NCI-H524 treated with DMSO at 0.1 percent for 48 hours (cell line): ENCODE data around the gene KCNA2.

Experiments
- DNase-seq: peaks from one replicate; lab custom pipeline; 2025; lab: John Stamatoyannopoulos, UW

KCNA2 gene

DNA sequence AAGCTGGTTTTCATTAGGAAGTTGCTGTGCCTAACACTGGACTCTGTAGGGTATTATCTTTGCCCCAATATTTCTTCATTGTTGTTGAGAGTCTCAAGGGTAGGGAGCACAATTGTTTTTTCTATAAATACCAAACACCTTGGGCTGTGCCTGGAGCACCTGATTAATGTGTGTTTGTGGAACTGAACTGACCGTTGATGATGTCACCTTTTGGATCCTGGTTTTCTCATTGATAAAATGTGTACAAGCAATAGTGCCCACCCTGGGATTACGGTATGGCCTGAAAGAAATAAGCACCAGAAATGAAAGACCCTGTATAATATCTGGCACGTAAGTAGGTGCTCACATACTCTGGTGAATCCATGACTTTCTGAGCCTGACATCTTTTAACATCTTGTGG is 39.3 kb downstream of the KCNA2 start:
- DNase-seq: no peak

DNA sequence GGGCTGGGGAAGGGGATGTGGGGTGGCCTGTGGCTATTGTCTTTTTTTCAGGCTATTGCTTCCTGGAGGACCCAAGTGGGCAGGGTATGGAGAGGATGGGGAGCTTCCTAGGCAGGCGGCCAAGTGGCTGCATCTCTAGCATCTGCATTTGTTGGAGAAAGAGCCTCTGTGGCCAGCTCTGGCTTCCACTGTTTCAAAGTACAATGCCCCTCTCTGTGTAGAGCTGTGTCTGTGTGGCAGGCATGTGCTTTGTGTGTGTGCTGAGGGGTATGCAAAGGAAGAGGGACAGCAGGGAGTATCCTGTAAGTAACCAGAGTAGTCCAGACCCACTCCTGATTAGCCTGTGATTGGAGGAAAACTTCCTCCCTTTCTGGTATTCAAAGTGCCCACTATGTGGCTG is 40.6 kb downstream of the KCNA2 start:
- no peak for DNase-seq

DNA sequence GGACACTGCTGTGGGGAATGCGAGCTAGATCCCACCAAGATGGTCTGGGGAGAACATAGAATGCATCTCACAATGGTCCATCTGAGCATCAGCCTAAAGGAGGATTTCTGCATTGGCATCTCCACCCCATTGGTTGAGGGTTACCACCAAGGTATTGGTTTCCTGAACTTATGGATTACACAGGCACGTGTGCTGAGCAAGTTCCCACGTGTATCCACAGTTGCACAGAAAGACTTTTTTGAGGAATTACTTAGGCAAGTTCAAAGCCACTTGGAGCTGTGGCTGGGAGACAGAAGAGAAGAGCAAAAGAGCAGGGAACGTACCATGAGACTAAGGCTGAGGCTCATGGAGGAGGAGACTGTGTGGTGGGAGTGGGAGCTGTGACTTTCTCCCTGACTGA is 43.1 kb downstream of the KCNA2 start:
- DNase-seq: no peak

DNA sequence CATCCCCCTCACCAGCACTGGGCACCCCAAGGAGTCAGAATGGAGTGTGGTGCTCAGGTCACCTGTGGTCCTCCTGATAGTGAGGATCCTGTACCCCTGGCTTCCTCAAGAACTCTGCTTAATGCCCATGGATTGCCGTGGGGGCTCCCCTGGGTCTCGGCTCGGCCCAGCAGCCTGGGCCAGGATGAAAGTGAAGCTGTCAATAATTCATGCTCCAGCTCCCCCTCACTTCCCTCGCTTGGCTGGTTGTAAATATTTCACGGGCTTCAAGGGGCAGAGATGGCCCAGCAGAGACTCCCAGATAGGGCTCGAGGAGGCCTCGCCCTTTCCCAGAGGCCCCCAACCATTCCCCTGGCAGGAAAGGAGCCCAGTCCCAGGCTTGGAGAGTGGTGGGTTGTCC is 44.6 kb downstream of the KCNA2 start:
- DNase-seq: no peak

DNA sequence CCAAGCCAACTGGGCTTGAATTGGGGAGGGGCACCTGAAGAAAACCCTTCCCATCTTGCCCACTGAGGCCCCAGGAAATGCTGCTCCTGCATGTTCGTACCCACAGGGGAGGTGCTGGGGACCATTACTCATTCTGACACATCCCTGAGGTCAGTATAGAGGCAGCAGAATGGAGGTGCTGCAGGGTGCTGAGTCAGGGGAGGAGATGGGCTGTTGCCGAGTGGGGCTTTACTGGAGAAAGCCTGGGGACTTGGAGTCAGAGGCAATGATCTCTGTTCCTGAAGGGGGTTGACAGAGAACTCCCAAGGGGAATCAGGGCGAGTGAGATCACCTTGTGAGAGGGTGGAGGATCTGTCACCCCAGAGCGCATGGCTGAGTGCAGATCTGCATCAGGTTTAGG is 47.0 kb downstream of the KCNA2 start:
- DNase-seq: no peak

DNA sequence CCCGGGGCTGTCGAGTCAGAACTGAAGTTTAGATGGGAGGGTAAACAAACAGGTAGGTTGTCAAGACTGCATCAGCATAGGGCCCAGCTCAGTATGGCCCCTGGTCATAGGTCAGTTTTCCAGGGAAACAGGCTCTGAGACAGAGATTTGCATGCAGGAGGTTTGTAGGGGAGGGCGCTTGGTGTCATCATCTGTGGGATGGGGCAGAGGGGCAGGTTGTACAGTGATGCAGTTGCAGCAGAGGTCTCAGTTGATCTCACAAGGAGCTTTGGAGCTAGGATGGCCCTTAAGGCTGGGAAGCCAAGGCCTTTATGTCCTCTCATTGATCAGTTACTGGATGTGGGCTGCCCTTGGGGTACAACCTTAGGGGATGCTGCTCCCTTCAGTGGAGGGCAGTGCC is 48.7 kb downstream of the KCNA2 start:
- DNase-seq: no peak

DNA sequence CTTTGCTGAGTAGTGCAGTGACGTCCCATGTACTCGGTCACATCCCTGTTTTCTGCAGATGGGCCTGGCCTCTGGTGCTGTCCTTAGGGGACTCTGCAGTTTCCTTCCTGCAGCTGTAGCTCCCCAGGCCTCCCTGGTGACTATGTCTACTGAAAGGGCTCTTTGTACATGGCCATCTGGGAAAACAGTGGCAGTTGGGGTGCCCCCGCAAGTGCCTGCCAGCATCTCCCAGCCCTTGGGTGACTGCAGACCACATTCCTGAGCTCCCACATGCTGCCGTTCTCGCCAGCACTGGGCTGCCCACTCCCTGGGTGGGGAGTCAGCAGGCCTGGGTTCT is 49.7 kb downstream of the KCNA2 start:
- DNase-seq: no peak

DNA sequence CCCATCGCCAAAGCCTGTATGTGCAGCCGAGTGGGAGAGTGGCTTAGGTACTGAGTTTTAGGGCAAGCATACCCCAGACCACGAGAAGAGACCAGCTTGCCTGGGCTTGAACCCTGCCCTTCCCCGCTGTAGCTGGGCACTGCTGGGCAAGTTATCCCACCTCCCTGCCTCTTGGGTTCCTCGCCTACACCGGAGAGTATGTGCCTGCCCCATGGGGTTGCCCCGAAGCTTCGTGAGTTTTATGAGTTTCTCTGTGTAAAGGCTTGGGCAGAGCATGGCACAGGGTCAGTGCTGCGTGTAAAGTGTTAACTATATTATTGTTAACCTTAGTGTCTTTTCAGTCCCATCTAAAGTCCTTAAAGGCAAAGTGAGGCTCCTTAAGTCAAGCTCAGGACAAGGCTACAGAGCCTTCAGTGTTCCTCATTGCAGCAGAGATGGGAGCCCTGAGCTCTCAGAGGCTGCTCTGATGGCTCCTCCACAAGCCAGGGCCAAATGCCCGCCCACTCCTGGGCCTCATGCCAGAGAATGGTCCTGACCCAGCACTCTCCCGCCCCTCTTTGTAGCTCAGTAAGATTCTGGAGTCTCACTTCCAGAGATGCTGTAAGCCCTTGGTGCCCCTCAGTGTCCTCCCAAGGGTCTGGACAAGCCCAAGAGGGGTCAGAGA is 50.2 kb downstream of the KCNA2 start:
- no peak for DNase-seq

DNA sequence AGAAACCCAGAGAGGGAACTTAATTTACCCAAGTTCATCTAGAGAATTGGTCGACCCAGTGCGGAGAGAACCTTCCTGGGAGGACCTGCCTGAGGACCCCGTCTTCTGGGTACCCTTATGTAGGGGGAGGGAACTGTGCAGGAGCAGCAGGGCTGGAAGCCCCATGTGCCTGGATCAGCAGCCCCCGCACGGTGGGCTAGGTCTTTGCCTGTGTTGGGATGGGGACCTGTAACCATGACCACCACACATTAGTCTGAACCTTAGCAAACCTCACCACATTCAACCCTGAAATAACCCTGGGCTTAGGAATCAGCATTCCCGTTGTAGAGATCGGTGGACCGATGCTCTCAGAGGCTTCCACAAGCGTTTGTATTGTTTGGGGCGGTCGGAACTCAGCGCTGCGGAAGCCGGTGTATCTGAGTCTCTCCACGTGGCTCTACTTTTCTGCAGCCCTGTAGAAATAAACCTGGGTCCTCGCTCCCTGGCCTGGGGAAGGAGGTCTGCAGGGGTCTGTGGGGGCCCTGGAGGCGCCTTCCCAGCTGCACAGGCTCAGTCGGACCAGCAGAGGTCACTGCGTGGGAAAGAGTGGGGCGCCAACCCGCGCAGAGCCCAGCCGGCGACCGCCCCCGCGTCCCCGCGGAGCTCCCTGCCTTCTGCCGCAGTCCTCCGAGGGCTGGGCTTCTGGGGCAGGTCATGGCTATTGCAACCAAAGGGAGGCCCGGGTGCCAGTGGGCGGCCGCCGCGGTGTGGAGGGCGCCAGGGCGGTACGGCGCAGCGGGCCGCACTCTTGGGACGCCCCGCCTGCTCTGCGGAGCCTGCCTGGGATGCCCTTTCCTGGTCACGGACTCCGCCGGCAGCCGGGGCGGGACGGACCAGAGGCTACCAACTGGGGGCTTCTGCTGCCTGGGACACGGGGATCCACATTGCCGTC is 51.0 kb downstream of the KCNA2 start:
- DNase-seq: peak; percentile 13

DNA sequence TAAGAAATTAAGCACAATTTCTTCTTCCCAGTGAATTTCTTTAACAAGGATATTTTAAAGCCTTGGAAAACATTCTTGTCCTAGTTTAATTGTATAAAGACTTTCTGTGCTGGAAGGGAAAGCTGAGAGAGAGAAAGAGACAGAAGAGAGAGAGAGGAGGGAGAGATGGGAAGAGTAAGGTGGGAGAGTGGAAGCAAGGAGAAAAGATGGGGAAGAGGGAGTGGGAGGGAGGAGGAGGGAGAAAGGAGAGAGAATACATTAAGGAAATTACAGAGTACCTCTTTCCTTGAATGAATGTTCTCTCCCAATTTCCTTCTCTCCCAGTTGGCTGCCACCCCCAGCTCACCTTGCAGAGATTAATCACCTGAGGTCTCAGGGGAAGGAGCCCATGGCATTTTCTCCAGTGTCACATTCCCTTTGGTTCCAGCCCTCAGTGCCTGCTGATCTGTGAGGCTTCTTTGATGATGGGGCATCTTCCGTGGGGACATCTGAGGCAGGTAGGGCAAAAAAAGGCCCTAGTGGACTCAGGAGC is 54.8 kb downstream of the KCNA2 start:
- no peak for DNase-seq

DNA sequence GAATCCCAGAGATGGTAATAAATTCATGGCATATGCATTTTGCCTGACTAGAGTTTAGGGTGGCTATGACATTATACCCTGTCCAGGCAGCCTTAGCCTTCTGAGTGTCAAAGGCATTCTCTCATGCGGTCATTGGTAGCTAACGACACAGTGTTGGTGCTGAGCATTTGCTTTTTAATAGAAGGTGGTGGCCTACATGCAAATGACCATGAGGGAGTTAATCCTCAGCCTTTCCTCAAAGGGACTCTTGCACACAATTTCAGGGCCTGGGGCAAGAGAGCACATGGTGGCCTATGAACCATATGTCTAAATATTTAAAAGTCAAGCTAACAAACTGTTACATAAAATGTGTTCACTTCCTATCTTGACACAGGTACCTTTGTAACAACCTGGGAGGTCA is 56.3 kb downstream of the KCNA2 start:
- no peak for DNase-seq

DNA sequence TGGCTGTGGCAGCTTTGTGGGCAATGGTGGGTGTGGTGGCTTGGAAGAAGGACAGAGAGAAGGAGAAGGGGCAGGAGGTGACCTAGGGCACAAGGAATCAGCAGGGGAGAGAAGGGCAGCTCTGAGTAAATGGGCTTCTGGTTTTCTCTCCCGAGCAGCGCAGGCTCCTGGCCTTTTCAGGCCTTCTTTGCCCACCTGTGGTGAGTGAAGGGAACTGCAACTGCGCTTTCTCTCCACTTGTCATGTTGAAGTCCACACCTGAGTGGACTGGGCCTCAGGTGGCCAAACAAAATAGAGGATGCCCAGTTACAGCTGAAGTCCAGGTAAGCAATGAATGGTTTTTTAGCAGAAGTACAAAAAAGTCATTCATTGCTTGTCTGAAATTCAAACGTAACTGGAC is 57.8 kb downstream of the KCNA2 start:
- DNase-seq: no peak

DNA sequence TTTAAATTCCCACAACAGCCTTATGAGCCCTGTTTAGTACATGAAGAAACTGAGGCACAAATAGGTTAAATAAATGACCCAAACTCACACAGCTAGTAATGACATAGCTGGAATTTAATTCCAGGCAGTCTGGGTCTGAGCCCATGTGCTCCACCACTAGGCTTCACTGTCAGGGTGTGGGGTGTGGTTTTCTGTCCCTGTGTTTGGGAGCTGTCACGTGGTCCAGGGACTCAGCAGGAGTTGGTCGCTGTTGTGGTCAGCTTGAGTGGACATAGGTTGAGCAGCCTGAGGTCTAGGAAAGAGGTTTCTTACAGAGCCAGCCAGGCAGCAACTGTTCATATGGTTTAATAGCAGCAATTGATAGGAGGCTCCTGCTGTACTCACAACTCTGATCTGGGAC is 59.1 kb downstream of the KCNA2 start:
- no peak for DNase-seq

DNA sequence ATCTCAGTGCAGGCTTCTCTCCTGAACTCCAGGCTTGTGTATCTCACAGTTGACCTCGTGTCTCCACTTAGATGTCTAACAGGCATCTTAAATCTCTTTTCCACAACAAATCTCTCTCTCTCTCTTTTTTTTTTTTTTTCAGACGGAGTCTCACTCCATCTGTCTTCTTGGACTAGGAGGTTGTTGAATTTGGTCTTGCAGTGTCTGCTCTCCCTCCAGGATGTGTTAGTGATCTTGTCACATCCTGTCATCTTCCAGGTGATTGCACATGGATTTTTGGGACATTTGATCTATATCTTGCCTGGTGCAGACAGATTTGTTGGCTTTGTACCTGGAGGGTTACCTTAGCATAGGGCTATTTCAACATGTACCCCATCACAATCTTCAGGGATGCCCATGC is 60.7 kb downstream of the KCNA2 start:
- no peak for DNase-seq

DNA sequence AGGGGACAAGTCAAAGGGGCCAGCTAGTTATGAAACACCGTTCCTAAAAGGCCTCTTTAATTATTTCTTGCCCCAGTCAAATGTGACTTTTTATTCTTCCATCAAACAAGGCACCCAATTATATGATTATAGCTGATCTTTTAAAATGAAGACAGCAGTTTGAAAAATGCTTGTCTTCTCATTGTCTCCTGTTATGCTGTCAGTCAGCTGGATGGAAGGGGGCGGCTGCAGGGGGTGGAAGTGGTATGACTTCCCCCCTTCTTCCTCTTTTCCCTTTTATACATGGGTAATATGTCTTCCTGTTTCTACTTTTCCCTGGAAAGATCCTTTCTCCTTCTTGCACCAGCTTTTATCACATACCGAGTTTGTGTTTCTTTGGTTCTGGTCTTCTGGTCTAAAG is 61.4 kb downstream of the KCNA2 start:
- DNase-seq: no peak
